PC-3 (cell line): Measurements from ENCODE around the gene NLRP1. TPM values are rescaled to one million over a fixed set of nuclear protein-coding genes. Genes with fewer than 3 reads are reported as not detected.

ENCODE experiments used
- ATAC-seq: fragments of 200-7000 bp; cut with Tn5 transposase; 2 replicates; pipeline ENCODE4 v1.9.1; 2020; ENCODE audit warnings: mild to moderate bottlenecking, moderate library complexity
- BruUV-seq: library from RNA; stranded (reverse); fragments of 400-500 nt; replicated peaks from 2 replicates; lab custom pipeline; 2021; lab: Mats Ljungman, UMichigan
- CTCF ChIA-PET: fragments of 300-600 bp; sonication (Branson Sonifier 250); formaldehyde crosslinking; loops from one replicate; lab custom pipeline; 2022; ENCODE audit warnings: antibody characterized with exemption; lab: Charles Lee
- POLR2A ChIA-PET: fragments of 300-600 bp; sonication (Branson Sonifier 250); formaldehyde crosslinking; loops from one replicate; lab custom pipeline; 2022; ENCODE audit warnings: antibody characterized with exemption; ENCODE audit not compliant: unreplicated experiment; lab: Charles Lee
- DNase-seq: peaks from one replicate; pipeline ENCODE4 v3.0.0-alpha.2; 2015
- H2AFZ ChIP-seq: fragments of 300-600 bp; sonication (generic); 2 replicates; pipeline ENCODE4 v1.6.0; 2016; ENCODE audit warnings: antibody characterized with exemption, low read length
- H3F3A ChIP-seq: fragments of 300-600 bp; sonication (generic); one replicate; pipeline ENCODE4 v1.6.0; 2017; ENCODE audit warnings: antibody characterized with exemption, low read length, control low read depth, mild to moderate bottlenecking; ENCODE audit not compliant: unreplicated experiment
- H3K27ac ChIP-seq: fragments of 300-600 bp; sonication (generic); 2 replicates; pipeline ENCODE4 v1.5.1; 2016; ENCODE audit warnings: mild to moderate bottlenecking, low read length
- H3K27me3 ChIP-seq: fragments of 300-600 bp; sonication (generic); 2 replicates; pipeline ENCODE4 v1.6.1; 2016; ENCODE audit warnings: low read length, mixed read lengths
- H3K36me3 ChIP-seq: fragments of 300-600 bp; sonication (generic); 2 replicates; pipeline ENCODE4 v1.6.1; 2016; ENCODE audit warnings: low read depth, mixed run types, low read length, mixed read lengths
- H3K4me1 ChIP-seq: fragments of 300-600 bp; sonication (generic); 2 replicates; pipeline ENCODE4 v1.5.1; 2016; ENCODE audit warnings: low read length; ENCODE audit not compliant: insufficient read depth
- H3K4me2 ChIP-seq: fragments of 300-600 bp; sonication (generic); 2 replicates; pipeline ENCODE4 v1.6.0; 2016; ENCODE audit warnings: low read length
- H3K4me3 ChIP-seq: fragments of 300-600 bp; sonication (generic); 2 replicates; pipeline ENCODE4 v1.5.1; 2016; ENCODE audit warnings: mild to moderate bottlenecking, low read length, mixed read lengths
- H3K79me2 ChIP-seq: fragments of 300-600 bp; sonication (generic); 2 replicates; pipeline ENCODE4 v1.6.1; 2017; ENCODE audit warnings: low read length, mixed read lengths
- H3K9ac ChIP-seq: fragments of 300-600 bp; sonication (generic); 2 replicates; pipeline ENCODE4 v1.6.0; 2016; ENCODE audit warnings: mild to moderate bottlenecking, low read length
- H3K9me2 ChIP-seq: fragments of 300-600 bp; sonication (generic); replicated peaks from 2 replicates; pipeline ENCODE4 v1.6.1; 2016; ENCODE audit warnings: mixed run types, low read length, mixed read lengths
- H3K9me3 ChIP-seq: fragments of 300-600 bp; sonication (generic); 2 replicates; pipeline ENCODE4 v1.6.1; 2016; ENCODE audit warnings: low read length, mixed read lengths
- H4K20me1 ChIP-seq: fragments of 300-600 bp; sonication (generic); 2 replicates; pipeline ENCODE4 v1.6.1; 2016; ENCODE audit warnings: low read length, mixed read lengths
- CTCF ChIP-seq: fragments of 300-600 bp; sonication (generic); conservative IDR thresholded peaks from 2 replicates; pipeline ENCODE4 v1.5.1; 2017; ENCODE audit warnings: antibody characterized with exemption, low read depth, mild to moderate bottlenecking, low read length
- EZH2 ChIP-seq: fragments of 300-600 bp; sonication (generic); IDR thresholded peaks from one replicate; pipeline ENCODE4 v1.6.1; 2017; ENCODE audit warnings: antibody characterized with exemption, mild to moderate bottlenecking, low read length; ENCODE audit not compliant: unreplicated experiment
- EZH2phosphoT487 ChIP-seq: fragments of 300-600 bp; sonication (generic); IDR thresholded peaks from 2 replicates; pipeline ENCODE4 v1.6.1; 2018; ENCODE audit warnings: mild to moderate bottlenecking, antibody characterized with exemption, low read length, borderline replicate concordance
- intact Hi-C: fragments of 100-400 bp; cut with micrococcal nuclease; formaldehyde crosslinking; loops from 2 replicates; pipeline ENCODE4 v1.9.0; 2023
- total RNA-seq: library from RNA; depleted of rRNA; stranded (reverse); fragments of >200 nt; gene quantifications from 2 replicates; pipeline ENCODE4 v1.2.3, GENCODE V29; 2014

NLRP1 gene
- total RNA-seq, 1 experiment from 2014 or later: 1.8 TPM

GRCh38 chr17:5536866-5537650, 47.3 kb downstream of the NLRP1 start:
- no peak overlapping the region for H3K4me2 ChIP-seq

GRCh38 chr17:5535436-5535835, 48.9 kb downstream of the NLRP1 start:
- H3K4me1 ChIP-seq: no peaks in the 10 kb centered on the region
- H3K9me3 ChIP-seq: no peaks in the 10 kb centered on the region
- no peaks in the 10 kb centered on the region for H3F3A ChIP-seq
- no TSS peak for BruUV-seq
- no peak overlapping the region for H3K4me2 ChIP-seq
- no peaks in the 10 kb centered on the region for H3K36me3 ChIP-seq
- no peaks in the 10 kb centered on the region for H3K9me2 ChIP-seq
- no peak overlapping the region for H2AFZ ChIP-seq
- ATAC-seq (no peak), DNase-seq (no peak)
- no peaks in the 10 kb centered on the region for H4K20me1 ChIP-seq
- TF ChIP-seq EZH2phosphoT487: no peak
- TF ChIP-seq EZH2: no peak
- no peak for TF ChIP-seq CTCF
- no peak overlapping the region for H3K9ac ChIP-seq
- no peak overlapping the region for H3K4me3 ChIP-seq
- ChIA-PET CTCF (no interaction called here), POLR2A (no interaction called here)
- H3K27me3 ChIP-seq: no peaks in the 10 kb centered on the region
- H3K27ac ChIP-seq: no peak overlapping the region
- intact Hi-C loops: no loop called here
- no peaks in the 10 kb centered on the region for H3K79me2 ChIP-seq

More at GRCh38 chr17:5536866-5537650, 47.3 kb downstream of the NLRP1 start:
- TF ChIP-seq EZH2phosphoT487: no peak
- TF ChIP-seq EZH2: no peak
- no peak for TF ChIP-seq CTCF
- ATAC-seq (no peak), DNase-seq (no peak)
- no peaks in the 10 kb centered on the region for H3F3A ChIP-seq
- CTCF ChIA-PET: no interaction called here
- no peak overlapping the region for H3K4me3 ChIP-seq
- POLR2A ChIA-PET: no interaction called here
- H3K4me1 ChIP-seq: no peaks in the 10 kb centered on the region
- no peaks in the 10 kb centered on the region for H3K79me2 ChIP-seq
- H3K27ac ChIP-seq: no peak overlapping the region
- no peak overlapping the region for H2AFZ ChIP-seq
- H3K27me3 ChIP-seq: no peaks in the 10 kb centered on the region
- no peaks in the 10 kb centered on the region for H3K9me2 ChIP-seq
- no peaks in the 10 kb centered on the region for H3K36me3 ChIP-seq
- H4K20me1 ChIP-seq: no peaks in the 10 kb centered on the region
- intact Hi-C loops: no loop called here
- no peak overlapping the region for H3K9ac ChIP-seq
- no peaks in the 10 kb centered on the region for H3K9me3 ChIP-seq
- no TSS peak for BruUV-seq
